Measurements from ENCODE around the gene IMMP2L.
"Not testable (repeated sequence)": the region's sequence is repeated elsewhere in the genome, so short reads cannot be mapped to it uniquely, and the experiment has no call there.

The IMMP2L gene

DNA sequence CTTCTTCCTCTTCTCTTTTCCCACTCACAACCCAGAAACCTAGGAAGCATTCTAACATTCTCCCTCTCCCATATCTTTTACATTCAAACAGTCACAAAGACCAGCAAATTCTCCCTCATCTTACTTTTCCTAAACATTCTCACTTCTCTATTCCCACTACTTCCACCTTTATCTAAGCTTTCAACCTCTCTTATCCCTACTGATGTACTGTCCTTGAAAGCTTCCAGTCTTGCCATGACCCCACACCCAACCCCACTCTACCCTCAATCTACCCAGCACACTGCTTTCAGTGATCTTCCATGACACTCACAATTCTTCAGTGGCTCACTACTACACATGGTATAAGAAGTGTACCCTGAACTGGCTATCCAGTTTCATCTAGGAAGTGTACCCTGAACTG, 5.3 kb downstream of the IMMP2L start:
- no peak for DNase-seq

DNA sequence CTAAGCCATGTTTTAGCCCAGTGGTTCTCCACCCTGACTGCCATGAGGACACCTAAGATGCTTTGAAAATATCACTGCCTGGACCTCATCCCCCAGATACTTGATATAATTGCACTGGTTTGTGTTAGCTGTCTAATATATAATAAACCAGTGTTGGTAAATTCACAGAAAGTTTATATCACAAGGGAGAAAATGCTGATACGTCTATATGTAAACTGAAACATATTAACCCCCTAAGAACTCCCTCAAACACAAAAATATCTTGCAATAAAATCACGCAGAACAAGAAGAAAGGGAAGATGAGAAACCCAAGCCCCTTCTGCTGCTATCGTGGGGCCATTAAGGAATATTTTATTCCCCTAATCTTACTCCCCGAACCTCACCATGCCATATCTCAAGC, 8.2 kb downstream of the IMMP2L start:
- no peak for DNase-seq

DNA sequence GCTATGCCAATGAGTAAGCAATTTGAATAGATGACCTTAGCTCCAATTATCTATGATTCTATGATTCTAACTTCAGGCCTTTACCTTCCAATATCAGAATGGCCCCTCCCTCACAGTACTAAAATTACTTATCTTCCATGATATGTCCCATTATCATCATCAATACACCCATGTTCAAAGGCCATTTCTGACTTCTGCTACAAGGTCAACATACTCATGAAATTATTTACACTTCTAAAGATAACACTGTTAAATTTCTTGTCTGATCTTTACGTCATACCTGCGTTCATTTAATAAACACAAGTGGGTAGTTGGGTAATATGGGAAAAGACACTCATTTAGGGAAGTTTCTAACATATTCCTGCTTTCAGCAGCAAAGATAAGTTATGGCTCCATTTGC, 21.2 kb downstream of the IMMP2L start:
- DNase-seq: no peak

DNA sequence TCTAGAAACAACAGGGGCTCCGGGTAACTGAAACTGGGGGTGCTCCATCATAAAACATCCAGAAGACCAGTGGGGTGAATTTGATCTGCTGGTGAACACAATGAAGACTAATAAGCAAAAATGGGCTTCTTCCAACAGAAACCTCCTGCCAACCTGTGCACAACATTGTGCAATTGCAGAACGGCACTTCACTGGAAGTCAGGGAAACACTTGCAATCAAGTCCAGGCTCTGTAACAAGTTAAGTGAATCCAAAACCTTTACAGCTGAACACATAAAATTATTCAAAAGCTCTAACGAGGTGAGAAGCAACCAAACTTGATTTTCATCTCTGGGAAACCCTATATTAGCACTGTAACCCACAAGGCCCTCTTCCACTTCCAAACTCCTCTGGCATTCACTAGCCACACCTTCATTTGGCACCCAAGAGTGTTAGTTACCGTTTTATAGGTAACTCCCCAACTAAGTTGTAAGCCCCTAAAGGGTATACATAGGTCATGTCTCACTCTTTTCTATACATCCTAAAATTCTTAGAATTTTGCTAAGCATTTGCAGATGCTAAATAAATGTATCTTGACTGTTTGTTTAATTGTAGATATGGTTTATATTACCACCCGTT, 22.0 kb downstream of the IMMP2L start:
- peak; percentile 75 for DNase-seq

DNA sequence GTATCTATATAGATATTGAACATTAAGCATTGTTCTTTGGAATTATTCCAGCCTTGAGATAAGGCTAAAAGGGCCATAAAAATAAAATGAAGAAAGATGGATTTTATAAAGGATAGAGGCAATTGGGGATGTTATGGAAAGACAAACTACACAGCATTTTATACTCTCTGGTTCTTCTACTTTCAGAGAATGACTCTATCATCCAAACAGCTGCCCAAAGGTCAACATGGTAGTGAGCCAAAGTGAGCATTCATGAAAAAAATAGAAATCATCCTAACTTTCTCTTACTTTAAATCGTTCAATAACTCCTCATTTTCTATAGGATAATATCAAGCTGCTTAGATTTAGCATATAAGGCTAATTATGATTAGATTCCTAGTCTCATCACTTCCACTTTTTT, 25.2 kb downstream of the IMMP2L start:
- DNase-seq: no peak

DNA sequence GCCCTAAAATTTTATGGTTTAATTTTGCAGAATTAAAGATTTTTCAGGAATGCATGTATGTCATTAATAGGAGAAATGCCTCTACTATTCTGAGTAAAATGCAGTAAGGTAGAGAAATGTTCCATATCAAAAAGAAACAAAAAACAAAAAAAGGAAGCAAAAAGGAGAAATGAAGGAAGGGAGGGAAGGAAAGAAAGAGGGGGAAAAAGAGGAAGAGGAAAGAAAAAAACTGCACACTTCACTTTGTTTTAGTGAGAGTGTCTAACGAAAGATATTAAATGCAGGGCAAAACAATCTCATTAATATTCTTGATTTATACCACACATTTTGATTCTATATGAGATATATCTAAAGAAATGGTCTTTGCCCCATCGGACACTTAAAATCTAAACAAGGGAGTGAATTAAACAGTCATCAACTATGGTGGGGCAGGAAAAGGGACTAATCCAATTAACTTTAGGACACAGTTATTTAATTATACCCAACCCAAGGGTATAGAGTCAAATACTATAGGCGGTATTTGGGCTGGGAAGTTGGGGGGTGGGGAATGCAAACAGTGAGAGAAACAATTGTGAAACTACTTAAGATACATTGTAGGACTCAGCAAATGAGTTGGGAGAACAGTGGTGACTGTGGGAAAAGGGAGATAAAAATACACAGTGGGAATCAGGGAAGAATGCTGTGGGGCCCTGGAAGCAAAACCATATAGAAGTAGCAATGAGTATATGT, 27.0 kb downstream of the IMMP2L start:
- no peak for DNase-seq

DNA sequence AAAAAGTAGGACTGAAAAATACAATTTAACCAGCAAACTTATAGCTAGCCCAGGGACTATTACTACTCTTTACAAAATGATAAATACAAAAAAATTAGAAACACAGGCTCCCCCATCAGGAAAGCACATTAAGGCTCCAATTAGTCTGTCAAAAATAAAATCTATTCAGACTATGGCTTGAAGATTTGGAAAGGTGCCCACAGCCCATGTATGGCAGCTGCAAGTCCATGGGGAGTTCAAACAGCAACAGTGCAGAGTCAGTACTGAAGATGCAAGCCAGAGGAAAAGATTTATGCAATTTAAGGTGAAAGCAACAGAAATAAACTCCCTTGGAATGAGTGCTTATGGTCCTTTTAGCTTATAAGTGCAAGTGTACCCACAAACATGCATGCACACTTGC, 29.7 kb downstream of the IMMP2L start:
- DNase-seq: peak; percentile 92

DNA sequence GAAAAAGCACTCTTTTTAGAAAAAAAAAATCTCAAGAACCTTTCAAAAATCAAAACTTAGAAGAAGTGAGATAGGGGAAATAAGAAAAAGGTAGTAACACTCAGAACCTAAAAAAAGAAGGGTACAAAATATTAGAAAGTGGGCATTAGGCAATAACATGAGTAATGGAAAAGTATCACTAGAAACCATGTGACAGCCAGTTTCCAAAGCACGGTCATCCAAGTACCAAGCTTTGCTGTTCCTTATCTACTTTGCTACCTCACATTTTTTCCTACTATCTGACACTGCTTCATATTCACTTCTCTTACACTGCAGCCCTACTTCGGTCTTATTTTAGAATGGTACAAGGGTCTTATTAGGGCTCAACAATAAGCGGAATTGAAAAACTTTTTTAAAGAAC, 30.3 kb downstream of the IMMP2L start:
- DNase-seq: no peak

DNA sequence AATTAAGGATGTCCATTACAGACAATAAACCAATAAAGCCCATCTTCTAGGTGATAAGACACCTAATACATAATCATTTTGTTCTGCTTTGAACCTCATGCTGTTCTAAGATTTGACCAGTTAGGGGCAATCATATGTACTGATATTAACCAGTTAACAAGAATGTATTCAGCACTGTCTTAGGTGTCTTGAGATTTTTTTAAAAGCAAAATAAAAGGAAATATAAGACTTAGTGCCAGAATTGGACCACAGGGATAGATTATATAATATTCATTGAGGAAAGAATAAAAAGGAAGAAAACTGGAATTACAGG, 32.0 kb downstream of the IMMP2L start:
- DNase-seq: no peak

DNA sequence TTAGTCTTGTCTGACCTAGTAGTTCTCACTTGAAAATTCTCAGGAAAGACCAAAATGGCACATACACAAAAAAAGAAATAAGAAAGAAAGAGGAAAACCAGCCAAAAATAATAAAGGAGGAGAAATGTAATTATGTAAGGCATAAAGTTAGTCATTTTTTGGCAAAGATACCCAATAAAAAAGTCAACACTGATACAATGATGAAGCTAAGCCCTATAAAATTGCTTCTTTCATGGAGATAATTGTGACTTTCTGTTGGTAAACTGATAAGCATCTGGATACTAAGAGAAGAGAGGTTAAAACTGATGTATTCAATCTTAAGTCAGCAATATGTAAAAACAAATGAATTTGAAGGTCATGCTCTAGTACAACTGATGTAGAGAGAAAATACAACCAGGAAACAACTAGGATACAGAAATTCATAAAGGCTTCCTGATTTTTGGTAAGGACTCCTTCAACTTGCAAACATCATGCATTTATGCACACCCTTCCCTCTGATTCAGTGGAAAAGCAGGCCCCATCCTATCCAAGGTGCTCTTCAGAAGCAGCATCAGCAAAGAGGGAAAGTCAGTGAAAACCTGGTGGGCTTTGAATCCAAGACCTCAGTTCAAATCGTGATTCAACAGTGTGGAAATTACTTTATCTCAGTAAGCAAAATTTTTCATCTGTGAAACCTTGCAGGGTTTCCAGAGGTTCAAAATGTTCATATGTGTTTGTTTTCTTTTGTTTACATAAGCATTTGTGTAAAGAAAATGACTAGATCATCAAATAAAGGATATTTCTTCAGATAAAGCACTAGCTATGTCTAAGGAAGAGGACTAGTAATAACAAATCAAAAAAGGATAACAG, 32.6 kb downstream of the IMMP2L start:
- no peak for DNase-seq

DNA sequence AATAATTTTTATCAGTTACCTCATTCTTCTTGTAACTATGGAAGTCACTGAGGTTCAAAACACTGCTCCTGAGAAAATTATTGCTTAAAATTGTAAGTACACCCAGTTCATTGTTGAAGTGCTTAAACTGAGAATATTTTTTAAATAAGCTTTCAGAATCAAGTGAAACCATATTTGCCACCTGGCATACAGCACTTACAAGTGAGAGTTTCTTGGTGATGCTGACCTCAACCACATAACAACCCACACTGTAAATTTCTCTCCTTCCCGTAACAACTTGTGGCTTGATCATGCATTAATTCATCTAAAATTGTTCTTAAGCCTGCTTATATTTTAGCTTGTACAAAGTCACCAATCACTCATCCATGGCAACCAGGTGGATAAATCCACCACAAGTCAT, 34.0 kb downstream of the IMMP2L start:
- DNase-seq: no peak

DNA sequence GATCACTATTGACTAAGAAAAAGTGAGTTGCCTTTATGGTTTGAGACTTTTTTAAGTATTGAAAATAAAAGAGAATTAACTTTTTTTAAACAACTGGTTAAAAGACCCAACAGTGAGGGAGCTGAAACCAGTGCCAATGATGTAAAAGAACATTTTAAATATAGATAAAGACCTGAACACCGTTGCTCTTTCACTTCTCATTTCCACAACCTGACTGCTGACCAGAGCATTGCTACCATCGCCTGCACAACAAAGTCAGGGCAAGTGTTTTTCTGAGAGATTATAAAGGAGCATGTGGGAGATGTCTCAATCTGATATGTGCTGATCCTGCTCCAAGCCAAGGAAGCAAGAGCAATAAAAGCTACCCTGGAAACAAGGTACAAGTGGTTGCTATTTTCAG, 34.7 kb downstream of the IMMP2L start:
- no peak for DNase-seq

DNA sequence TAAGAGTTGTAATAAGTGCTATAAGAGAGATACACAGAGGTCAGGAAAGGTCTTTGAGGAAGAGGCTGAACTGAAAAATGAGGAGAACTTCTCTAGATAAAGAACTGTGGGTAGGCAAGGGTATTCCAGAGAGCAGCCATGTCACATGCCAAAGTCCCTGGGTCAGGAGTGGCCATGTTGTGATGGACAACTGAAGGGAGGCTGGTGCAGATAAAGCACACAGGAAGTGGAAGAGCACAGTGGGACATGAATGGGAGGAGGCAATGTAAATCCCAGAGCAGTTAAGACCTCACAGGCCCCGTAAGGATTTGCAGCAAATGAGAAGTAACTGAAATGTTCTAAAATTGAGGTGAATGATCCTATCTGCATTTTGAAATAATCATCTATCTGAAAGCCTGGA, 37.2 kb downstream of the IMMP2L start:
- DNase-seq: no peak

DNA sequence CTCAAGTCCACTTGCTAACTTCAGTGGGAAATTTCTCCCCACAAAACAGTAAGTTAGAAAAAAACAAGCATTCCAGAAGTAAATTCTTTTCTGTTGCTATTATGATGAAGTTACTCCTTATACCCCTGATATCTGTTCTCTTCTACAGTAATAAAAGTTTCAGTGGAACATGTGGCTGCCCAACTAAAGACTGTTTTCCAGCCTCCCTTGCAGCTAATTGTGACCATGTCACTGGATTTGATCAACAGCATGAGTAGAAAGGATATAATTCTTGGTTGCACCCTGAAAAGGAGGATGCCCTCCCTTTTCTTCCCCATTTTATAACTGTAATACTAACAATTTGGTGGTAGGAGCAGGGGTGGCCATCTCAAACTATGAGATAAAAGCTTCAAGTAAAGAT, 40.6 kb downstream of the IMMP2L start:
- no peak for DNase-seq

DNA sequence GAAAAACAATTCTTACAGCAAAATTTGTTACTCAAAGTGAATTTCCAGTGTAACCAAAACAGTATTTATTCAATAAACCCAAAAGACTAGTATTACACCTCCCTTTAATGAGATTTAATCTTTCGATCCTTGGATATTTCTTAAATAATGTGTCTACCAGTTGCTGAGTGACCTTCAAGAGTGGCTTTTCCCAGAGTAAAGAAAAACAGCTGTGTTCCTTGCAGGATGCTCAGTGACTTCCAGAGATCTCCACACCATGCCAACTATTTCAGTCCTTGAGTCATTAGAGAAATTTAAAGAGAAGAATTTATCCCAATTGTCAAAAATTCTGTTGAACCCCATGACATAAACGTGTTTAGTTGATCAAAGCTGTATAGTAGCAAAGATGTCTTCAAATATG, 44.0 kb downstream of the IMMP2L start:
- no peak for DNase-seq

DNA sequence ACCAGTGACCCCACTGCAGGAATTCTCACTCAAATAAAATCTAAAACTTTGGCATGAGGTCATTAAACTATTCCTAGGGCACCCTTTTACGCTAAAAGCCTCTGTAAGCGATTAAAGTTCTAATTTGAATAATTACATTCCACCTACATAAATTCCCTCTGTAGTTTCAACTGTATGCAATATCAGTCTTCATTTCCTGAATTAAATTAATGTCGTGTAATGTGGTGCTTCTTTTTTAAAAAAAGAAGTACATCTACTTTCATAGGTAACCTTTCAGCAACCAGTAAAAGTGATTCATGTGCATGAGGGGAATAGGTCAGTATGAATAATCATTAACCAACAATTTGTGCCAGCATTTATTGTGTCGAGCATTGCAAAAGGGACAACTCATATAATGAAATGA, 44.7 kb downstream of the IMMP2L start:
- no peak for DNase-seq

DNA sequence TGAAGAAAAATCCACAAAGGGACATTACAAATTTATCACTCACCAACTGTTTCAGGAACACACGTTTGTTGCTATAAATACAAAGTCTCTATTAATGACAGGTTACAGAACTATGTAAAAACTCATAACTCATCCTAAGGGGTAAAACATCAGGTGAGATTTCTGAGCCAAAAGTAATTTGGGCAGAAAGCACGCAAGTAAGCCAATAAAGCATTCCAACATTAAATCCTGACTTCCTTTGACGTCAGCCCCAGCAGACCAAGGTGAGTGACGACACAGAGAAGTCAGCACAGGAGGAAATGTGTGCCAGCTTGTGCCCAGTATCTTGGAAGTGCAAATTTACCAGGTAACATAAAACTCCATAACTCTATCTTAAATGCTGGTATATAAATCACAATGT, 45.7 kb downstream of the IMMP2L start:
- no peak for DNase-seq

DNA sequence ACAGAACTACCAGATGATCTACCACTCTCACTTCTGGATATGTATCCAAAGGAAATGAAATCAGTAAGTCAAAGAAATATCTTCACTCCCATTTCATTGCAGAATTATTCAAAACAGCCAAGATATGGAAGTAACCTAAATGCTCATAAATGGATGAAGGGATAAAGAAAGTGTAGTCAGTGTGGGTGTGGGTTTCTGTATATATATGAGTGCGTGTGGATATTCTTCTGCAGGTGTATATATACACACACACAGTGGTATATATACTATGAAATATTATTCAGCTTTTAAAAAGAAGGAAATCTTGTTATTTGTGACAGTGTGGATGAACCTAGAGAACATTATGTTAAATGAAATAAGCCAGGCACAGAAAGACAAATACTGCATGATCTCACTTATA, 48.7 kb downstream of the IMMP2L start:
- DNase-seq: no peak

DNA sequence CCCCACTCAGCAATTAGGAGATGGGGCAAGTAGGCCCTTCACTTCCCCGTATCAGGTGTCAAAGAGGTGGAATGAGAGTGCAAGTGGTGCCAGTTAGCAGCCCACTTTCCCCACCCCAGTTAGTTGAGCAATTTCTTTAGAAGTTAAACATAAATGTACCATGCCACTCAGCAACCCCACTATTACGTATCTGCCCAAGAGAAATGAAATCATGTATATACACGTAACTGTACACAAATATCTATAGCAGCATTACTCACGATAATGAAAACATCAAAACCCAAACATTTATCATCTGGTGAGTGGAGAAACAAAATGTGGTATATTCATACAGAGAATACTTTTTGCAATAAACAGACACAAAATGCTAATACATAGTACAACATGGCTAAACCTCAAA, 50.4 kb downstream of the IMMP2L start:
- DNase-seq: no peak

DNA sequence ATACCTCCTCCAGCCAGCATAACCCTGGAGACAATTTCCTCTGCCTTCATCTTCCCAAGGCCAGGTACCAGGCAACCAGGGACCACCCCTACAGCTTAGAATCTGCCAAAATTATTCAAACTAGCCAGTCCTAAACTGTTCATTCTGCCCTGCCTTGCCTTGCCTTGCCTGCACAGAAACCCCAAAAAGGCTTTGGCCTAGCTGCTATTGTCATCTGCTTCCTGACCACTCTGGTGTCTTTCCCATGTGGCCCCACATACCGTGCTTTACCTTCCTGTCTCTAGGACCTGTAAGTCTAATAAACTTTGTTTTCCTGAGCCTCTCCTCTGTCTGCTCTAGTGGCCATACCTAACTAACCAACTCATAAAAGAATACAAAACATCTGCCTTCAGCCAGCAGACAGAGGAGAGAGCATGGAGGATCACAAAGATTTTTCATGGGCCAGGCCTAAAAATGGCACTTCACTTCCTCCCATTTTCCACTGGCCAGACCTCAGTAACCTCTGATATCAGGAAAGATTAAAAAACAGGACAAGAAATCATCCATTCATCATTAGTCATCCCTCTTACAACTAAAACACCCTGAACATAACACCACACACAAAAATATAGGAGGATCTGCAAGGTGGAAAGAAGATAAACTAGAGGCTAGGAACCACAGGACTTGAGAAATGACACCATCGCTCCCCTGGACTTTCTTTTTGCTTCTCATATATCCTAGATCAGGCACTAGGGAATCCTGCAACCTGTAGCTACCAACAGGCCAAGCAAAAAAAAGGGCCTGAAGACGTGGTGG, 51.5 kb downstream of the IMMP2L start:
- DNase-seq: no peak

DNA sequence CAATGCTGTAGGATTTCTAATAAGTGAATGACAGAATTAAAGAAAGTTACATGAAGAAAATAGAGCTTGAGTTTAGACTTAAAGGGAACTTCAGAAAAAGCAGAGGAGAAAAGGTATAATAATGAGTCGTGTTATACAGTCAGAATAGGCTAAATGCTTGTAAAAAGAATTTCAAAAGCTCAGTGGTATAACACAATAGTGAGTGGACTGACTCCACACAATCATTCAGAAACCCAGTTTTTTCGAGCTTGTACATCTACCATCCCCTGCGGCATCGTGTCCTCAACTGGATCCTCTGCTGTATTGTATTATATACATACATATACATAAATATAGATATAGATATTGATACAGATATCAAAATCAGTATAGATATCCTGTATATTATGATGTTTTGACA, 52.2 kb downstream of the IMMP2L start:
- DNase-seq: no peak

DNA sequence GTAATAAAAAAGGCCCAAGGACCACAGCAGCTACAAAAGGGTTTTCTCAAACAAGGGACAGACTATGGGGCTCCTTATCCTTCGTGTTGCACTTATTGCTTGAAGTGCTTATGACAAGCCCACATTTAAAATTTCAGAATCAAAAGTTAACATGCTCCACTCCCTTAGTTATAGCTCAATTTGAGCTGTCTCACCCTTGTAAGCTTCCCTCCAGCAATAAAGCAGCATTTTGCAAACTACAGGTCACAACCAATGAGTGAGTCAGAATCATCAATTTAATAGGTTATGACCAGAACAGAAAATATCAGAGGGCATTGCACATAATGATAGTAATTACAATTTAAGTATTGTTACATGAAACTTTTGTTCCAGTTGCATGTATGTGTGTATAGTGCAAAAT, 53.0 kb downstream of the IMMP2L start:
- DNase-seq: no peak

DNA sequence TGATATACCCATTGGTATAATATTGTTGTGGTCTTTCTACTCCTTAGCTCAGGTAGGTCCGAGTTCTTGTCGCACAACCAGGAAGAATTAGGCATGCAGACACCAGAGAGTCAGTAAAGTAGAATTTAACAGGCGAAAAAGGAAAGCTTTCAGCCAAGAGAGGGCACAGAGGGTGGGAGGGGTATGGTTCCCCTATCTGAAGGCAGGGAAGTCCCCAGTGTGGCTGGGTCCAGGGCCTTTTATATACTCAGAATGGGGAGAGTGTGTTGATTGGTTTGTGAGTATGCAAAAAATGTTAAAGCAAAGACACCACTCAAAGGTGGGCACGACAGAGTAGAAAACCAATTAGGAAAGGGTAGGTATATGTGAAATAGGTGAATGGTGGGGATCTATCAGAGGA, 53.9 kb downstream of the IMMP2L start:
- DNase-seq: no peak

DNA sequence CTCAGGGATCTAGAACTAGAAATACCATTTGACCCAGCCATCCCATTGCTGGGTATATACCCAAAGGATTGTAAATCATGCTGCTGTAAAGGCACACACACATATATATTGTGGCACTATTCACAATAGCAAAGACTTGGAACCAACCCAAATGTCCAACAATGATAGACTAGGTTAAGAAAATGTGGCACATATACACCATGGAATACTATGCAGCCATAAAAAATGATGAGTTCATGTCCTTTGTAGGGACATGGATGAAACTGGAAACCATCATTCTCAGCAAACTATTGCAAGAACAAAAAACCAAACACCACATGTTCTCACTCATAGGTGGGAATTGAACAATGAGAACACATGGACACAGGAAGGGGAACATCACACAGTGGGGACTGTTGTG, 56.9 kb downstream of the IMMP2L start:
- DNase-seq: not testable (repeated sequence)
